H1 (cell line): Measurements from ENCODE around the gene KMT5C. TPM values are rescaled to one million over a fixed set of nuclear protein-coding genes. Genes with fewer than 3 reads are reported as not detected.

Experiments
- CTCF ChIA-PET: fragments of 300-600 bp; sonication (Branson Sonifier 250); formaldehyde crosslinking; loops from one replicate; lab custom pipeline; 2021; ENCODE audit not compliant: partially characterized antibody; lab: Charles Lee
- POLR2A ChIA-PET: fragments of 300-600 bp; sonication (Branson Sonifier 250); formaldehyde crosslinking; loops from one replicate; lab custom pipeline; 2021; ENCODE audit warnings: inconsistent platforms; ENCODE audit not compliant: partially characterized antibody; lab: Charles Lee
- DNase-seq, 2 experiments: peaks; one replicate each; pipeline versions ENCODE4 v3.0.0 to v3.0.0-alpha.2; 2010 to 2022; ENCODE audit warnings: low spot score in 2 of 2, low read depth in 1 of 2, mixed read lengths in 1 of 2
- FAIRE-seq: peaks from 2 replicates; lab custom pipeline; 2011; peaks lifted over from hg19 to GRCh38; lab: Jason Lieb, UNC
- H2AFZ ChIP-seq: 2 replicates; pipeline ENCODE4 v1.8.1; 2012; ENCODE audit warnings: low read length, inconsistent platforms
- H2AK5ac ChIP-seq: 2 replicates; pipeline ENCODE4 v1.6.1; 2013; ENCODE audit warnings: low read depth, low read length
- H2BK120ac ChIP-seq: replicated peaks from 2 replicates; pipeline ENCODE3; 2013; ENCODE audit warnings: low read depth, low read length, inconsistent platforms
- H2BK12ac ChIP-seq: 2 replicates; pipeline ENCODE4 v1.6.1; 2013; ENCODE audit warnings: low read depth, low read length
- H2BK15ac ChIP-seq: 2 replicates; pipeline ENCODE4 v1.6.1; 2013; ENCODE audit warnings: low read length
- H2BK20ac ChIP-seq: 2 replicates; pipeline ENCODE4 v1.6.1; 2013; ENCODE audit warnings: low read length
- H2BK5ac ChIP-seq: 2 replicates; pipeline ENCODE4 v1.6.1; 2013; ENCODE audit warnings: low read depth, low read length
- H3K14ac ChIP-seq: 2 replicates; pipeline ENCODE4 v1.6.1; 2013; ENCODE audit warnings: inconsistent platforms; ENCODE audit not compliant: insufficient read length
- H3K18ac ChIP-seq: 2 replicates; pipeline ENCODE4 v1.6.1; 2013; ENCODE audit warnings: low read length; ENCODE audit errors: extremely low read depth
- H3K23ac ChIP-seq: 2 replicates; pipeline ENCODE4 v1.6.1; 2013; ENCODE audit warnings: inconsistent platforms; ENCODE audit not compliant: insufficient read length
- H3K23me2 ChIP-seq: 2 replicates; pipeline ENCODE4 v1.6.1; 2013; ENCODE audit warnings: low read depth, low read length
- H3K27ac ChIP-seq: 2 replicates; pipeline ENCODE4 v1.6.1; 2011; ENCODE audit warnings: low read depth, low read length, inconsistent platforms
- H3K27me3 ChIP-seq, 4 experiments: replicated peaks in 1 of 4; 1 replicate in 1 of 4; 2 replicates in 3 of 4; pipeline versions ENCODE4 v1.6.1 to v1.8.1; 2011 to 2013; ENCODE audit warnings: low read length in 3 of 4, mild to moderate bottlenecking in 3 of 4, inconsistent platforms in 2 of 4, mixed read lengths in 2 of 4, moderate library complexity in 1 of 4; ENCODE audit not compliant: control insufficient read depth in 3 of 4, insufficient read depth in 3 of 4; ENCODE audit errors: extremely low read depth in 1 of 4
- H3K36me3 ChIP-seq, 4 experiments: 2 replicates each; pipeline versions ENCODE4 v1.6.1 to v1.8.1; 2011 to 2013; ENCODE audit warnings: mild to moderate bottlenecking in 4 of 4, low read length in 3 of 4, moderate library complexity in 2 of 4, control low read depth in 1 of 4, inconsistent platforms in 1 of 4; ENCODE audit not compliant: insufficient read depth in 4 of 4, control insufficient read depth in 2 of 4
- H3K4ac ChIP-seq: replicated peaks from 2 replicates; pipeline ENCODE3; 2013; ENCODE audit warnings: low read length, low read depth, mixed read lengths, inconsistent platforms; ENCODE audit not compliant: insufficient read length
- H3K4me1 ChIP-seq, 4 experiments: replicated peaks in 1 of 4; 1 replicate in 1 of 4; 2 replicates in 3 of 4; pipeline versions ENCODE4 v1.6.1 to v1.8.1; 2011 to 2013; ENCODE audit warnings: low read length in 3 of 4, inconsistent platforms in 2 of 4, mixed read lengths in 1 of 4; ENCODE audit not compliant: insufficient read depth in 4 of 4, control insufficient read depth in 3 of 4
- H3K4me2 ChIP-seq, 2 experiments: 2 replicates each; pipeline versions ENCODE4 v1.6.1 to v1.8.1; 2011 to 2013; ENCODE audit warnings: low read depth in 2 of 2, low read length in 2 of 2, control low read depth in 1 of 2, inconsistent platforms in 1 of 2, mild to moderate bottlenecking in 1 of 2; ENCODE audit not compliant: insufficient read depth in 1 of 2
- H3K4me3 ChIP-seq, 4 experiments: fragments of 200-600, 300-600 bp in 1 of 4; sonication (generic), shearing (Covaris generic), sonication (Bioruptor Twin) in 1 of 4; 2 replicates each; pipeline versions ENCODE4 v1.5.1 to v1.8.1; 2011 to 2016; ENCODE audit warnings: low read length in 4 of 4, low read depth in 3 of 4, control low read depth in 2 of 4, inconsistent platforms in 2 of 4, mild to moderate bottlenecking in 2 of 4, mixed read lengths in 1 of 4, moderate library complexity in 1 of 4; ENCODE audit not compliant: insufficient read depth in 2 of 4; ENCODE audit errors: extremely low read depth in 1 of 4
- H3K56ac ChIP-seq: replicated peaks from 2 replicates; pipeline ENCODE3; 2013; ENCODE audit warnings: low read depth, mild to moderate bottlenecking, mixed read lengths, low read length, inconsistent platforms; ENCODE audit not compliant: insufficient read length
- H3K79me1 ChIP-seq: 2 replicates; pipeline ENCODE4 v1.6.1; 2013; ENCODE audit warnings: low read depth, low read length, control low read depth
- H3K79me2 ChIP-seq, 2 experiments: 2 replicates each; pipeline versions ENCODE4 v1.6.1 to v1.8.1; 2012 to 2013; ENCODE audit warnings: low read length in 2 of 2, mild to moderate bottlenecking in 2 of 2, inconsistent platforms in 1 of 2; ENCODE audit not compliant: insufficient read depth in 2 of 2, control insufficient read depth in 1 of 2
- H3K9ac ChIP-seq, 4 experiments: replicated peaks in 1 of 4; 1 replicate in 1 of 4; 2 replicates in 3 of 4; pipeline versions ENCODE4 v1.6.1 to v1.8.1; 2011 to 2013; ENCODE audit warnings: low read depth in 3 of 4, low read length in 3 of 4, control low read depth in 2 of 4, mild to moderate bottlenecking in 2 of 4, moderate library complexity in 2 of 4, inconsistent platforms in 1 of 4; ENCODE audit errors: extremely low read depth in 1 of 4
- H3K9me3 ChIP-seq, 2 experiments: 2 replicates each; pipeline versions ENCODE4 v1.6.1 to v1.8.1; 2012 to 2013; ENCODE audit warnings: mild to moderate bottlenecking in 2 of 2, moderate library complexity in 2 of 2, control low read depth in 1 of 2, inconsistent platforms in 1 of 2, low read depth in 1 of 2, low read length in 1 of 2, mixed read lengths in 1 of 2; ENCODE audit not compliant: insufficient read depth in 2 of 2
- H4K20me1 ChIP-seq, 2 experiments: replicated peaks in 1 of 2; 2 replicates each; pipeline versions ENCODE3 to v1.8.1; 2011 to 2013; ENCODE audit warnings: inconsistent platforms in 2 of 2, low read length in 2 of 2, mild to moderate bottlenecking in 1 of 2; ENCODE audit not compliant: insufficient read depth in 2 of 2, control insufficient read depth in 1 of 2
- H4K5ac ChIP-seq: 2 replicates; pipeline ENCODE4 v1.6.1; 2013; ENCODE audit warnings: low read length, low read depth, mixed read lengths, inconsistent platforms; ENCODE audit not compliant: insufficient read length
- H4K8ac ChIP-seq: 2 replicates; pipeline ENCODE4 v1.8.0; 2013; ENCODE audit warnings: mild to moderate bottlenecking, moderate library complexity, low read length, inconsistent platforms; ENCODE audit not compliant: insufficient read depth; ENCODE audit errors: extremely low read depth
- H4K91ac ChIP-seq: replicated peaks from 2 replicates; pipeline ENCODE3; 2013; ENCODE audit warnings: low read length, mixed read lengths, inconsistent platforms; ENCODE audit not compliant: insufficient read length
- BCL11A ChIP-seq, 2 experiments: IDR thresholded peaks; one replicate each; pipeline ENCODE4 v1.6.1; 2011; ENCODE audit warnings: low read depth in 2 of 2, low read length in 2 of 2, mild to moderate bottlenecking in 2 of 2
- FOSL1 ChIP-seq: IDR thresholded peaks from 2 replicates; pipeline ENCODE4 v1.6.1; 2011; ENCODE audit warnings: mild to moderate bottlenecking, low read depth, low read length, moderate library complexity; ENCODE audit not compliant: insufficient read depth
- JUND ChIP-seq: IDR thresholded peaks from 2 replicates; pipeline ENCODE4 v1.6.1; 2011; ENCODE audit warnings: mild to moderate bottlenecking, improper control_type of control experiment, low read length
- WGBS, 2 experiments: shearing (Covaris generic) in 1 of 2; methylation state at CpG; one replicate each; pipeline versions ENCODE4 v1.1.6 to v1.1.7; 2013 to 2015; ENCODE audit warnings: low lambda C conversion rate in 2 of 2, mixed read lengths in 2 of 2, inconsistent platforms in 1 of 2, low coverage in 1 of 2, missing lambda C conversion rate in 1 of 2; ENCODE audit not compliant: insufficient replicate concordance in 2 of 2, insufficient coverage in 1 of 2, insufficient read length in 1 of 2; ENCODE audit errors: extremely low coverage in 1 of 2, missing lambda C conversion rate in 1 of 2; 5-methylcytosine and 5-hydroxymethylcytosine counted together
- polyA plus RNA-seq, 7 experiments: library from polyadenylated mRNA; depleted of rRNA in 3 of 7; stranded (reverse) in 5 of 7; unstranded in 2 of 7; fragments of >200 nt in 5 of 7; fragments of 200-250 nt in 2 of 7; gene quantifications; 1 replicate in 5 of 7; 2 replicates in 1 of 7; 4 replicates in 1 of 7; pipeline versions ENCODE4 v1.2.1 to v1.2.3, GENCODE V29; 2011 to 2013; ENCODE audit warnings: missing spikeins in 2 of 7, mixed read lengths in 2 of 7
- total RNA-seq: library from RNA; stranded (reverse); fragmentation: NEBNext Ultra II Directional; extraction: Animal tissue kit (Norgen Biotek cat#: 25700); gene quantifications from 2 replicates; pipeline ENCODE4 v1.2.1, GENCODE V29; 2021

The KMT5C gene
- total and polyA plus RNA-seq, 2 of the 8 experiments (the other 6 are each of a cell fraction or from before 2014, with no cell fraction given) = 24.9 to 31.5 TPM

GRCh38 chr19:55310498-55310897 is 29.2 kb upstream of the KMT5C start:
- 92% methylated on average over 7 of the region's 7 CpGs; no CpG with 5 or more reads in 1 of the 2 experiments for WGBS, 2 experiments
- no peak overlapping the region for H2BK20ac ChIP-seq
- H3K36me3 ChIP-seq = peaks cover 14 to 34% (median 30%) of the 10 kb centered on the region in 4 experiments
- CTCF ChIA-PET = interaction anchor here (0.6 to 5.1 kb wide), 3 partner anchors 9 to 178 kb away, joined by 3 to 33 read pairs (median 11); no protein-coding TSS in a partner anchor
- H3K4me1 ChIP-seq = no peaks in the 10 kb centered on the region
- no peak overlapping the region for H2BK15ac ChIP-seq
- no peak overlapping the region for H3K27ac ChIP-seq
- H3K27me3 ChIP-seq = no peaks in the 10 kb centered on the region
- no peak overlapping the region for H3K56ac ChIP-seq
- H3K23ac ChIP-seq = no peak overlapping the region
- no peak overlapping the region for H4K5ac ChIP-seq
- H4K20me1 ChIP-seq = peaks cover 0 to 3% of the 10 kb centered on the region in 2 experiments
- no peak overlapping the region for H2BK120ac ChIP-seq
- H3K4ac ChIP-seq = no peak overlapping the region
- no peaks in the 10 kb centered on the region for H3K23me2 ChIP-seq
- DNase-seq (no peak), FAIRE-seq (no peak)
- no peaks in the 10 kb centered on the region for H3K9me3 ChIP-seq
- no peaks in the 10 kb centered on the region for H3K79me1 ChIP-seq
- no peak overlapping the region for H4K91ac ChIP-seq
- H3K4me3 ChIP-seq = no peak overlapping the region
- H3K9ac ChIP-seq = no peak overlapping the region
- H2AK5ac ChIP-seq = no peak overlapping the region
- H2BK12ac ChIP-seq = no peak overlapping the region
- POLR2A ChIA-PET = interaction anchor here (1.0 to 4.4 kb wide), 4 partner anchors 9 to 157 kb away, joined by 3 to 32 read pairs (median 3); no protein-coding TSS in a partner anchor
- H4K8ac ChIP-seq = no peak overlapping the region
- H2BK5ac ChIP-seq = no peak overlapping the region
- H3K14ac ChIP-seq = no peak overlapping the region
- no peak overlapping the region for H3K18ac ChIP-seq
- no peak overlapping the region for H2AFZ ChIP-seq
- no peak overlapping the region for H3K4me2 ChIP-seq
- no peaks in the 10 kb centered on the region for H3K79me2 ChIP-seq
- TF ChIP-seq JUND (no peak), FOSL1 (no peak), BCL11A (IDR thresholded peaks at IDR 0.05; ENCODE audit: low read depth in 2 of 2, low read length in 2 of 2) (no peak)
